Stimulated activated CD8-positive, alpha-beta memory T cell treated with anti-CD3 and anti-CD28 coated beads, Interleukin-4, amount 100 ng/mL, for 1 hour (primary cell): ENCODE results near the gene LONP1.
"Not testable (repeated sequence)": the region's sequence is repeated elsewhere in the genome, so short reads cannot be mapped to it uniquely, and the experiment has no call there.

Experiments
- DNase-seq, 2 donors: peaks; one replicate each; pipeline ENCODE4 v3.0.0-alpha.2; 2020; ENCODE audit warnings: low read depth in 2 of 2, low spot score in 1 of 2

LONP1 gene

DNA sequence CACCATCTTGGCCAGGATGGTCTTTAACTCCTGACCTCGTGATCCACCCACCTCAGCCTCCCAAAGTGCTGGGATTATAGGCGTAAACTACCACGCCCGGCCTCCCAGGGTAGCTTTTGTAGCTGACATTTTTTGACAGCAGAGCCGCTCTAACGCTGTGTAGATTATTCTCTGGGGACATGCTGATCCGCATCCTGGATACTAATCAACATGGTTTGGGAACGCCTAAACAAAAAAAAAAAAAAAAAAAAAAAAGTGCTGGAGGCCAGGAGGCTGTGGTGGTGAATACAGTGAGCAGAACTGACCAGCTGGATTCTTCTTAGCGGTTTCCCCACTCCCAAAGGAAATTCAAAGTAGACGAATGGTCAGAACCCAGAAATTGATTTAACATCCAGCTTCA, 5.1 kb downstream of the LONP1 start:
- DNase-seq: no peak

DNA sequence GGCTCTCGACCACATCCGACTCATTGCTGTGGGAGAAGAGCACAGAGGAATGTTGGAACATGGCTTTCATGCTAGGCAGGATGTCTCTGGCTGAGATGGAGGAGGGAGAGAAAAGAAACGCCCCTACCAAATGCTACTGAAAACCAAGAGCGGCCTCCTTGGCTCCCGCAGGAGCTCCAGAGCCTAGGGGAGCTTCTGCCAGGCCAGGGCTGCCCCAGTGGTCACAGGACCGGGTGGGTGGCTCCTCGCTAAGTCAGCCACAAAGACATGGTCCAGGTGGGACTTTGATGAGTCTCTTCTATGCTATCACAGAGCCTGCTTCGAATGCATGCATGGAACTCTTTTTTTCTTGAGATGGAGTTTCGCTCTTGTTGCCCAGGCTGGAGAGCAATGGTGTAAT, 6.7 kb downstream of the LONP1 start:
- DNase-seq: no peak

DNA sequence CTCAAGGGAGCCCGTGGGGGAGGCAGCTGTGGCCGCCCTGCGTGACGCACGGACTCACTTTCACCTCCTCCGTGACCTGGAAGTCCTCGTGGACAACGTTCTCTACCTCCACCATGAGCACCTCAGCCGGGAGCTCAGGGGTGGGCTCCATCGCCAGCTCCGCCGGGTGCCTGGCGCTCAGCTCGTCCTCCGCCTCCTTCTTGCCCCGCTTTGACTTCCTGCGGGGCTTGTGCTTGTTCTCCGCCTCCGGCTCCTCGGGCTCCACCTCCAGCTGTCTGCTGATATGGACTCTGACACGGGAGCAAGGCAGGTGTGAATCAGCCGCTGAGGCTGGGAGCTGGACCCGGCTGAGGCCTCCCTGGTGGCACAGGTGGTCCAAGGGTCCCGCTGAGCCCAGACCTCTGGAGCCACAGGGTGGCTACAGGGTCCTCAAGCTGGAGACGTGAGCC, 8.2 kb downstream of the LONP1 start:
- DNase-seq: no peak

DNA sequence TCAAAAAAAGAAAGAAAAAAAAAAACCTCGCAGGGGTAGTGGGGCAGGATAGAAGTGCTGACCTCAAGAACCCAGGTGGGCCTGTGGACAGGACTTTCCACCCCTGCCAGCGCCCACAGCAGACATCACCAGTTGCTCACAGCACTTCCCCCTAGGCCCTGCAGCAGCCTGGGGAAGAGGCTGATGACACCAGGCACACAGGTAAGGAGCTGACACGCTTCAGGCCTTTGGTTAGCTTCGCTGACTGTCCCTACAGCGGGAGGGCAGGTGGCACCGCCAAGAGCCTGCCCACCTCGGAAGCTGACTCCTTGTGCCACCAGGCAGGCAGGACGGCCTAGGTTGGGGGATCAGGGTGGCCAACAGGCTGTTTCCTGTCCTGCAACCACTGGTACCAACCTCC, 8.9 kb downstream of the LONP1 start:
- DNase-seq: no peak

DNA sequence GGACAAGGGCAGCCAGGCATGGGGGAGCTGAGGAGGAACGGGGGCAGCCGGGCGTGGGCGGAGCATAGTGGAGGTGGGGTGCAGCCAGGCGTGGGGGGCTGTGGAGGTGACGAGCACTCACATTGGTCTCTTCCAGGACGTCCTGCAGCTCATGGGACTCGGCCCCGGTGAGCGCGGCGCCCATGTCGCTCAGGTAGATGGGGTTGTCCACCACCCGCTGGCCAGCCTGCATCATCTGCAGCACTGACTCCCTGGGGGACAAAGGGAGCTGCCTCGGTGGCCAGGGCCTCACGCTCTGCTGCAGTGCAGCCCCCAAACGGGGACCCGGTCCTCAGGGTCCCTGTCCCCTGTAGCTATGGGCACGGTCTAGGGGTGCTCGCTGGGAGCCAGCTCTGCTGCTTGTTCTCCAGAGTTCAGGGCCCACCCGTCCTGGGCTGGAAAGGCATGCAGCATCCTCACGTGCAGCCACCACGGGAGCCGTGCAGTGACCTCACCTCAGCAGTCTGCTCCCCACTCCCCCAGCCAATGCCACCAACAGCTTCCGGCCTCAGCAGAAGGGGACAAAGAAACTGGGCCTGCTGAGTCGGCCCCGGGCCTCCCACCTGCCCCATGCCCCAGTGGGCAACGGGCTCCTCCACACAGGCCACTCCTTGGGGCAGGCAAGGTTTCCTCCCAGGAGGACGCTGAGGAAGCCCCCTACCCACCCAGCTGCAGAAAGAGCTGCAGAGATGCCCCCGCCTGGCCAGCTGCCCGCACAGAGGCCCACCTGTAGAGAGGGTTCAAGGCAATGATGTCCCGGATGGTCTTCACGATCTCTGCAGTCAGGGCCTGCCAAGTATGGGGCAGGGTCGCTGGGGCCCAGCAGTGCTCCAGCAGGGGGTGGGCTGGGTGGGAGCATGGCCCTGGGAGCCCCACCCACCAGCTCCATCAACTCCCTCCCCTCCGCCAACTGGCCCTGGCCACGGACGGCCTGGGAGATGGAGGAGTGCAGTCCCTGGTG, 12.1 kb downstream of the LONP1 start:
- DNase-seq: no peak

DNA sequence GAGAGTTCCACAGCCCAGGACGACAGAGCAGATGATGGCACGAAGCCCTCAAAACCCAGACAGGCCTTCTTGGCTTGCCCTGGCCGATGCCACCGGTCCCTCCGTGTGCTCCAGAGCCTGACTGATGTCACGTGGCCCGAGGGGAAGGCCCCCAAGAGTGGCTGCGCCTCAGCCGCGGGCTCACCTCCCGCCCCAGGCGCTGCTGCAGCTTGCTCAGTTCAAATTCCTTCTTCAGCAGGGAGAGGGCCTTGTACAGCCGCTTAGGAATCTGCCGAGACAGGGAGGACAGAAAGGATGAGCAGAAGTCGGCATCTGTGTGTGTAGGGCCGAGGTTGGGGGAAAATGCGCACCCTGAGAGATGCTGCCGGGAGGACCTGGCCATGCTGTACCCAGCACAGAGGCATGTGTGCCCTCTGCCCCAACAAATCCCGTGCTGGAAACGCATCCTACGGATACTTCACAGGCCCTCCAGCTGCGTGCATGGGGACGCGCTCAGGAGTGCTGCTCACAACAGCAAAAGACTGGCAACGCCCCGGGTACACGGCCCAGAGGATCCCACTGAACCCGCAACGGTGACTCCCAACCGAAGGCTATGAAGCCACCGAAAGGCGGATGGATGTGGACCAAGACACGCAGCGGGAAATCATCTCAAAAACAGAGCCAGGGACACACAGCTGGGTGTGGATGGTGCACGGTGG, 12.9 kb downstream of the LONP1 start:
- no peak for DNase-seq

DNA sequence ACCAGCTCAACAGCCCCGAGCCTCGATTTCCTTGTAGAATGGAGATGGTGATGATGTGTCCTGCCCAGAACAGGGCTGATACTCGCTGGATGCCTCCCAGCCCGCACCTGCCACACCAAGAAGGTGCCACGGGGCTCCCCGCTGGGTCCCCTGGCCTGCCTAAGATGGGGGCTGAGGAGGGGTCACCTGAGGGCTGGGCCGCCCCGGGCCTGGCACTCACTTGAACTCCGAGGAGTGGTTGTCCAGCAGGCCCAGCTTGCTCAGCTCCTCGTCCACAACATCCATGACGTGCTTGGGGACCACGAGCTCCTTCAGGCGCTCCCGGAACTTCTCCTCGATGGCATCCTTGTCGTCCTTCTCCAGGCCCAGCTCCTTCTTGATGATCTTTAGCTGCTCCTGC, 14.4 kb downstream of the LONP1 start:
- no peak for DNase-seq

DNA sequence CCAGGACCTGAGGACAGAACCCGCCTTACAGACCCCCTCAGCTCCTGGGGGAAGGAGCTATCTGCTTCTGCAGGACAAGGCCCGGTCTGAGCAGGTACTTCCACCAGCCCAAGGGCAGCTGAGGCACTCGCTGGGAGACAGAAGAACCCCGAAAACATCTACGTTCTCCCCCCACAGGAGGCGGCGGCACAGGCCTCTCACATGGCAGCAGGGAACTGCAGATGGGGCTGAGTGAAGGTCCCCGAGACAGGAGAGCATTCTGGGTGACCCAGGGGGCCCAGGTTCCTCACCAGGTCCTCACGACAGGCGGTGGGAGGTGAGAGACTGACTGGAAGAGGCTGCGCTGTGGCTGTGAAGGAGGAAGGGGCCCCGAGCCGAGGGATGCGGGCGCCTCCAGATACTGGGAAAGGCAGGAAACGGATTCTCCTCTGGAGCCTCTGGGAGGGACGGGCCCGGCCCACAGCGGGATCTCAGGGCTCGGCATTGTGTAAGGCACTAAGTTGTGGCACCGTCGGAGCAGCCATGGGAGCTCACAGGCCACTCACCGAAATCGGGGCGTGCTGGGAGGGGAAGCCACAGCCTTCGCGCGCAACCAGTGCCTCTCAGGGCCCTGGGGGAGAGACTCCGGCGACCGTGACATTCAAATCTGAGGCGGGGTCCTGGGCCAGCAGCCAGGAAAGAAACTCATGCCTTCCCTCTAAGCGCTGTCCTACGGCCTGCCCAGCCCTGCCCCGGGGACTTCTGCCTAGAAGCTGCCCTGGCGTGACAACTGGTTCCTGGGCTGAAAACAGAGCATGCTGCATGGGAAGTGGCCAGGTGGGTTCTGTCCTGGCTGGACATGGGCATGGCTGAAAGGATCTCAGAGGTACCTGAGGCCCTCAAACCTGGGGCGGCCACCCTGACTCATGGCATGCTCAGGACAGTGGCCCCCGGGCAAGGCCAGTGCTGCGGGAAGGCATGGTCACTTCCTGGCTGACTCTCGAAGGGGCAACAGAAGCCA, 15.8 kb downstream of the LONP1 start:
- DNase-seq: no peak

DNA sequence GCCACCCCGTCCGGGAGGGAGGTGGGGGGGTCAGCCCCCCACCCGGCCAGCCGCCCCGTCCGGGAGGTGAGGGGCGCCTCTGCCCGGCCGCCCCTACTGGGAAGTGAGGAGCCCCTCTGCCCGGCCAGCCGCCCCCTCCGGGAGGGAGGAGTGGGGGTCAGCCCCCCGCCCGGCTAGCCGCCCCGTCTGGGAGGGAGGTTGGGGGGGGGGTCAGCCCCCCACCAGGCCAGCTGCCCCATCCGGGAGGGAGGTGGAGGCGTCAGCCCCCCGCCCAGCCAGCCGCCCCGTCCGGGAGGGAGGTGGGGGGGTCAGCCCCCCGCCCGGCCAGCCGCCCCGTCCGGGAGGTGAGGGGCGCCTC, 17.9 kb downstream of the LONP1 start:
- not testable (repeated sequence) for DNase-seq

DNA sequence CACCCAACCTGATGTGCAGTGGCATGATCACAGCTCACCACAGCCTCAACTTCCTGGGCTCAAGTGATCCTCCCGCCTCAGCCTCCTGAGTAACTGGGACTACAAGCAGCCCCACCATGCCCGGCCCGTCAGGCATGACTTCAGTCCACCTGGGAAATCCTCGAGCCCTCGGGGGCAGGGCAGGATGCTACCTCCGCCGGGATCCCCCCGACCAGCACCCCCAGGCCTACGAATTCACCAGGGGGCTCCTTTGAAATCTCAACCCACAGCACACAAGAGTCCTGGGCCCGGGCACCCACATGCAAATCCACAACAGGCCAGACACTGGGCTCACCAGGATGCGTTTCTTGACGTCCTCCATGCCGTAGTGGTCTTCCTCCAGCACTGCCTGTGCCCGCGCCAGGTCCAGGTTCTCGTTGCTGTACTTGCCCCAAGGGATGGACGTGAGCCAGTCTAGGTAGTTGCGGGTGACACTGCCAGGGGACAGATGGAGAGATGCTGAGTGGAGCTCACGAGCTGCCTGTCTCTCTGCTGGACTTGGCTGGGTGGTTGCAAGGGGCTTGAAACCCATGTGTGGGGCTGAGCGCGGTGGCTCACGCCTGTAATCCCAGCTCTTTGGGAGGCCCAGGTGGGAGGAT, 19.4 kb downstream of the LONP1 start:
- no peak for DNase-seq

DNA sequence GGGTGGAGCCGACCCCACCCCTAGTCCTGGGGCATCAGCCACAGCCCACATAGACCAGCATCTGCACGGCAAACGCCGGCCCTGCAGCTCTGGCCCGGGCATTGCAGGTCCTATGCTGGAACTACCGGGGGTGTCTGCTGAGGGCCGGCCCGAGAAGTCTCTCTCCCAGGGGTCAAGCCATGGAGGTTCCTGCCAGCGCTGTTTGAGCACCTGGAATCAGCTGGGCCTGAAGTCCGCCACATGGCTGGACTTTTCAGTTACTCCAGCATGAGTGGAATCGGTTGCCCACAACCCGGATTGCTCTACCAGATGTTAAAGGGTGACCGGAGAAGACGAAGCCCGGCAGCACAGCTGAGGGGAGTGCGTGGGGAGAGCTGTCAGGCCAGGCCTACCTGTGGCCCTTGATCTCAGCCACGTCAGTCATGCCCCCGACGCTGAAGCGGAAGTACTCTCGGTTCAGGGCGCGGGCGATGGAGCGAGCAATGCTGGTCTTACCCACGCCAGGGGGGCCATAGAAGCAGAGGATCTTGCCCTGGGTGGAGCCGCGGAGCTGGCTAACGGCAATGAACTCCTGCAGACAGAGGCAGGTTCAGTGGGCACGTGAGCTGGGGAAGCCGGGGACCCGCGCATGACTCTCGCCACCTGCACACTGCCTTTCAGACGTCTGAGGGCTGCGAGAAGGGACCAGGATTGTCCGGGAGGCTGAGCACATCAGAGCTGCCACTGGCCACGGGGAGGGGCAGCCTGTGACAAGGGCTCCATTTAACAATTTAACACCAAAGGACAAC, 21.1 kb downstream of the LONP1 start:
- DNase-seq: no peak

DNA sequence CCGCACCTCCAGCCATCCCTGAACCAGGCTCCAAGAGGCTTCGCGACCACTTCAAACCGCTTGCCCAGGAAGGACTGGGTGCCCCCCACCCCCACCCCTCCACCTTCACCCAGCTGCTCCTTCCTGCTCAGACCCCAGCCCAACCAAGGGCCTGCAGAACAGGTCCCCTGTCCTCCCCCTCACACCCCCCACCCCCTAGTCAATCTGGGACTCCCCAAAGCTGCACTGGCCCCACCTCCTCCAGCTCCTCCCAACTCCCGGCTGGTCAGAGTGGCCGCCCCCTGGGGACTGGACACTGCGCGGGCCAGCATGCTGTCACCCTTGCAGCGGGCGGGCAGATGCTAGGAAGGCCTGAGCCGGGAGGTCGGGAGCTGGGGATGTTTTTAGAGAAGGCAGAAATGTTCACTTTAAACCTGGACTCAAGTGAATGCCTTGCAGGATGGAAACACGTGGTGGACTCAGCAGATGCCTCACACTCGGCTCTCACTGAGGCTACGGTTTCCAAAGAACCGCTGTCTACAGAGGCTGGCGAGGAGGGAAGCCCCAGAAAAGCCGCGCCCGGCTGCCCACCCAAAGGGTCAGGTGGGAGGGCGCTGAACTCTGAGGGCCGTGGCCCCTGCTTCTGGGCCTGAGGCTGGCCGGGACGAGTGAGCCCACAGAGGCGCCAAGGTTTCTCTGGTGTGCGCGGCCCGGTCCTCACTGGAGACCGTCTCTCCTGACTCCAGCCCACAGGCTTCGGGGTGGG, 21.9 kb downstream of the LONP1 start:
- no peak for DNase-seq

DNA sequence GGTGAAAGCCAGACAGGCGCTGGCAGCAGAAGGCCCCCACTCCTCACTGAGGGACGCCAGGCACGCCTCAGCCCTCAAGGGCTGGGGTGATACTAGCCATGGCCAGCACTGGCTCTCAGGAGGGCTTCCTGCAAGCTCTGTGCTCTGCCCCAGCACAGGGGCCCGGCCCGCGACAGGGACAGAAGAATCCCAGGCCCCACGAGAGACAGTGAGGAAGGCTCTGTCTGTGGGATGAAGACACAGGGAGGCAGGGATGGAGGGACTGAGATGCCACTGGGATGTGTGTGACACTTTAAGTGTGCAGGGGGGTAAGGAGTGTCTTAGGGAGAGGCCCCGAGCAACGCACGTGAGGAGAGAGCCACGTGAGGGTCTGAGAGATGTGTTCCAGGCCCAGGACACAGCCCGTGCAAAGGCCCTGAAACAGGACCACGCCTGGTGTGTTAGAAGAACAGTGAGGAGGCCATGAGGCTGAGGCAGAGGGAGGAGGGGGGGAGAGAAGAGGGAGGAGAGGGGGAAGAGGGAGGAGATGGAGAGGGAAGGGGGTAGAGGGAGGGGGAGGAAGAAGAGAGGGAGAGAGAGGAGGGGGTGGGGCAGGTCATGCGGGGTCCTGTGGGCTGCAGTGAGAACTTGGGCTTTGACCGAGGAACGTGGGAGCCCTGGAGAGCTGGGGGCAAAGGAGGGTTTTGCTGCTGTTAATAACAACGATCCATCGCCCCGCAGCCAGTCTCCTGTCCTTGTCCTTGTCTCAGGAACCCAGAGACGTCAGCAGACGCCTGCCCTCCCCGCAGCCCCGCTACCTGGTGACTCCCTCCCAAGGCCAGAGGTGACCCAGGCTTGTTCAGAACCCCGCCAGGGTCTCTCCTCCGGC, 22.7 kb downstream of the LONP1 start:
- DNase-seq: no peak

DNA sequence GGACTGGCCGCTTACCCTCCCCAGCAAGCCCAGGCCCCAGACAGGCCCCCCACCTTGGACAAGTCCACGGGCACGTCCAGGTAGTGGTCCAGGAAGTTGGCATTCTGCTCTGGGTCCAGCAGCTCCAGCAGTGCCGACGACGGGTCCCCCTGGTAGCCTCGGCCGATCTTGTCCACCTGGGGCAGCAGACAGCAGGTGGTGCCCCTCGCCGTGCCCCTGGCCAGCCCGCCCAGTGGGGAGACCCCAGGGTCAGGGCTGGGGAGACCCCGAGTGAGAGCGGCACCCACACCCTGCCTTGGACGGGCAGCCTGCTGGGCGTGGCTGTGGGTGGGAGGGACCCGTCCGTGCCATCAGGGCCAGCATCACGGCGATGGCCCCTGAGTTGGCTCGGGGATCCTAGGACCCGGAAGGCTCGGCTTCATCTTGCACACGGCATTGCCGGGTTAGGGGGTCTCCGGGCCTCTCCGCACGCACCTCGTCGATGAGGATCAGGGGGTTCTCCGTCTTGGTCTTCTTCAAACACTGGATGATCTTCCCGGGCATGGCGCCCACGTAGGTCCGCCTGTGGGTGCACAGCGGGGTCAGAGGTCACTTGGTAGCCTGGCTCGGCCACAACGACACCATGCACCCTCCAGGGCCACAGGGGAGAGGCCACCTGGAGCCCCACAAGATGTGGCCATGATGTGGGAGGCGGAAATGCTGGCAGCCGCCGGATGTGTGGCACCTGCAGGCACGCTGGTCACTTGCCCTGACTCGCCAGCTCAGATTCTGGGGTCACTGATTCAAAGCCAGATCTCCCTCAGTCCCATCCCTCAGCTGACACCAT, 23.5 kb downstream of the LONP1 start:
- DNase-seq: no peak

DNA sequence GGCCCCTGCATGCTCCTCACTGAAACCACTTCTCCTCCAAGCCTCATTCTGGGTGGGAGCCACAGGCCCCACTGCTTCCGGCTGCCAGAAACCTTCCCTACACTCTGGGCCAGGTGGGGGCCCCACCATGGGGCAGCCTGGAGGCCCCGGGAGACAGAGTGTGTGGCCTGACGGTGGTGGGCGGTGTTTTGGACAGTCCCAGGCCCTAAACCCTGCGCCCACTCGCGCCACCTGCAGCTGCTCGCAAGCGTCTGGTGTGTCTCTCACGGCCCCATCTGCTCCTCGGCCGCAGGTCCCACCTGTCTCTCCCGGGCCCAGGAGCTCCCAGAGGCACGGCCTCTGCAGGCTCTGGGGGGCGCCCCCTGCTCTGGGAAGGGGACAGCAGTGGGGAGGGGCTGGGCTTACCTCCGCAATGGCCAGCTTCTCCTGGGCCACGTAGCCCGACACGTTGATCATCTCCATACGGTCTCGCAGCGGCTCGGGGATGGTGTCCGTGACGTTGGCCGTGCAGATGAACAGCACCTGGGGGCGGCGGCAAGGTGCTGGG, 24.2 kb downstream of the LONP1 start:
- no peak for DNase-seq

DNA sequence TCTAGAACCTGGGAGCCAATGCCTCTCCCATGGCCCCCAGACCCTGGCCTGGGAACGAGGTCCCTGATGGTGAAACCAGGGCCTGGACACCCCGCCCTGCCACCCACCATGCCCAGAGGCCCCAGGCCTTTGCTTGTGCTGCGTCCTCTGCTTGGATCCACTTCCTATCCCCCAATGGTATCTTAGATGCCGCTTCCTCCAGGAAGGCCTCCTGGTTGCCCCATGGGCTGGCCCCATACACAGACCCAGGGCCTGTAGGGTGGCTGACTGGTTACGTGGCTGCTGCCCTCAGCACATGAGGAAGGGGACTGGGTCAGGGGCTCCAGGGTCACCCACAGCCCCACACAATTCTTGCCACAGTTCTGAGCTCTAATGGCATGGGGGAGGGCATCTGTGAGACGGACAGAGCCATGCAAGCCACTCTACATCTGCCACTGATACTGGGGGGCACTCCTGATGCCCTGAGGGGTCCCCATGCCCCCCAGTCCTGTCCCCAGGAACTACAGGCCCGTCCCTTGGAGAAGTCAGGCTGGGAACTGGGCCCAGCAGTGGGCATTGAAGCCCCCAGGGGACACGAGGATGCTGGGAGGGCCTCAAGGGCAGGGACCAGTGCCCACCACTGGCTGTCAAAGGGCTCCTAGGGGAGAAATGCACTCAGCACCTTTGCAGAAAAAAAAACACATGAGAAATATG, 24.8 kb downstream of the LONP1 start:
- no peak for DNase-seq
